HepG2 (cell line): ENCODE results near the gene ARMH1. TPM values are rescaled to one million over a fixed set of nuclear protein-coding genes. Genes with fewer than 3 reads are reported as not detected.
A peak's percentile ranks its signal among the peaks of the same experiment; 100 is the strongest.

Experiments
- ATF7 ChIP-seq, 2 experiments: fragments of 450-650 bp in 1 of 2; sonication (generic) in 1 of 2; formaldehyde crosslinking in 1 of 2; IDR thresholded peaks; 2 replicates each; pipeline versions ENCODE4 v1.4.0 to v1.6.1; 2016 to 2020; ENCODE audit warnings: antibody characterized with exemption in 1 of 2, mild to moderate bottlenecking in 1 of 2, missing genetic modification reagents in 1 of 2
- CREM ChIP-seq, 2 experiments: sonication (generic) in 1 of 2; formaldehyde crosslinking in 1 of 2; IDR thresholded peaks; 2 replicates each; pipeline versions ENCODE4 v1.4.0 to v1.6.1; 2016 to 2020; ENCODE audit warnings: antibody characterized with exemption in 1 of 2, mild to moderate bottlenecking in 1 of 2, missing genetic modification reagents in 1 of 2
- ETV6 ChIP-seq: sonication (generic); formaldehyde crosslinking; conservative IDR thresholded peaks from 2 replicates; pipeline ENCODE4 v1.4.0; 2020; ENCODE audit warnings: missing genetic modification reagents
- GABPA ChIP-seq, 2 experiments: IDR thresholded peaks; 2 replicates each; pipeline ENCODE4 v1.6.1; 2011 to 2016; ENCODE audit warnings: low read depth in 2 of 2, low read length in 1 of 2, missing biosample characterization in 1 of 2, missing genetic modification characterization in 1 of 2
- HES4 ChIP-seq: sonication (generic); formaldehyde crosslinking; IDR thresholded peaks from 2 replicates; pipeline ENCODE4 v1.9.0; 2021; ENCODE audit warnings: mild to moderate bottlenecking, missing genetic modification reagents, borderline replicate concordance
- JARID2 ChIP-seq: sonication (generic); formaldehyde crosslinking; IDR thresholded peaks from 2 replicates; pipeline ENCODE4 v1.8.1; 2023; ENCODE audit warnings: missing genetic modification reagents, inconsistent platforms; ENCODE audit not compliant: insufficient replicate concordance
- KMT2B ChIP-seq: IDR thresholded peaks from 2 replicates; pipeline ENCODE4 v1.6.1; 2016; ENCODE audit warnings: missing genetic modification reagents, missing compliant biosample characterization
- NAIF1 ChIP-seq: sonication (generic); formaldehyde crosslinking; IDR thresholded peaks from 2 replicates; pipeline ENCODE4 v1.5.0; 2020; ENCODE audit warnings: mild to moderate bottlenecking, missing genetic modification reagents, borderline replicate concordance
- RFX5 ChIP-seq: IDR thresholded peaks from 2 replicates; pipeline ENCODE4 v1.6.1; 2011; ENCODE audit warnings: low read depth, low read length, improper control_type of control experiment
- SP5 ChIP-seq: IDR thresholded peaks from 2 replicates; pipeline ENCODE4 v1.6.1; 2016; ENCODE audit warnings: low read depth, borderline replicate concordance
- SRF ChIP-seq: IDR thresholded peaks from 2 replicates; pipeline ENCODE4 v1.6.1; 2011; ENCODE audit warnings: mild to moderate bottlenecking, low read depth, low read length, moderate library complexity
- ZEB1 ChIP-seq: IDR thresholded peaks from 2 replicates; pipeline ENCODE4 v1.6.1; 2012; ENCODE audit warnings: mild to moderate bottlenecking, low read depth, inconsistent platforms; ENCODE audit not compliant: insufficient replicate concordance
- ZFP1 ChIP-seq: IDR thresholded peaks from 2 replicates; pipeline ENCODE4 v1.6.1; 2016
- ZFY ChIP-seq: sonication (generic); formaldehyde crosslinking; IDR thresholded peaks from 2 replicates; pipeline ENCODE4 v1.4.0; 2020; ENCODE audit warnings: missing genetic modification reagents
- ZIK1 ChIP-seq: sonication (generic); formaldehyde crosslinking; IDR thresholded peaks from 2 replicates; pipeline ENCODE4 v1.5.0; 2020; ENCODE audit warnings: mild to moderate bottlenecking, low read depth, missing genetic modification reagents, borderline replicate concordance
- ZNF263 ChIP-seq: sonication (generic); formaldehyde crosslinking; IDR thresholded peaks from 2 replicates; pipeline ENCODE4 v1.4.0; 2020; ENCODE audit warnings: missing genetic modification reagents
- ZNF331 ChIP-seq: sonication (generic); formaldehyde crosslinking; IDR thresholded peaks from 2 replicates; pipeline ENCODE4 v1.4.0; 2020; ENCODE audit warnings: missing genetic modification reagents
- ZNF496 ChIP-seq: sonication (generic); formaldehyde crosslinking; IDR thresholded peaks from 2 replicates; pipeline ENCODE4 v1.8.1; 2023; ENCODE audit warnings: mild to moderate bottlenecking, moderate library complexity, missing genetic modification reagents; ENCODE audit not compliant: insufficient replicate concordance
- ZNF549 ChIP-seq: sonication (generic); formaldehyde crosslinking; IDR thresholded peaks from 2 replicates; pipeline ENCODE4 v1.5.0; 2020; ENCODE audit warnings: missing genetic modification reagents
- ZNF605 ChIP-seq: sonication (generic); formaldehyde crosslinking; IDR thresholded peaks from 2 replicates; pipeline ENCODE4 v1.8.0; 2022; ENCODE audit warnings: mild to moderate bottlenecking, missing genetic modification reagents
- ZNF670 ChIP-seq: sonication (generic); formaldehyde crosslinking; IDR thresholded peaks from 2 replicates; pipeline ENCODE4 v1.8.0; 2022; ENCODE audit warnings: mild to moderate bottlenecking, missing genetic modification reagents, borderline replicate concordance
- ZNF766 ChIP-seq: sonication (generic); formaldehyde crosslinking; IDR thresholded peaks from 2 replicates; pipeline ENCODE4 v1.5.0; 2020; ENCODE audit warnings: missing genetic modification reagents, borderline replicate concordance
- ZNF83 ChIP-seq: sonication (generic); formaldehyde crosslinking; IDR thresholded peaks from 2 replicates; pipeline ENCODE4 v1.4.0; 2020; ENCODE audit warnings: missing genetic modification reagents, mild to moderate bottlenecking, borderline replicate concordance
- polyA plus RNA-seq, 8 experiments: library from polyadenylated mRNA; depleted of rRNA in 3 of 8; stranded (reverse) in 7 of 8; unstranded in 1 of 8; fragments of >200 nt; fragmentation: Illumina TruSeq in 4 of 8; extraction: Trizol in 4 of 8; gene quantifications; 2 replicates each; pipeline versions ENCODE4 v1.2.1 to v1.2.3, GENCODE V29; 2011 to 2016; ENCODE audit warnings: low read depth in 4 of 8, missing spikeins in 1 of 8, mixed read lengths in 1 of 8; ENCODE audit not compliant: insufficient read depth in 1 of 8
- total RNA-seq, 5 experiments: library from RNA; depleted of rRNA; stranded (reverse); fragments of >200 nt; fragmentation: Illumina TruSeq; extraction: Trizol; gene quantifications; 2 replicates each; pipeline ENCODE4 v1.2.3, GENCODE V29; 2016; ENCODE audit warnings: low read depth in 1 of 5
- TF ChIP-seq, protein P1 (sequence below): sonication (generic); formaldehyde crosslinking; IDR thresholded peaks from 2 replicates; pipeline ENCODE4 v1.4.0; 2020; ENCODE audit warnings: missing genetic modification reagents
- TF ChIP-seq, protein P2 (sequence below): sonication (generic); formaldehyde crosslinking; IDR thresholded peaks from 2 replicates; pipeline ENCODE4 v1.8.0; 2022; ENCODE audit warnings: missing genetic modification reagents, mild to moderate bottlenecking, moderate library complexity, borderline replicate concordance
- TF ChIP-seq, protein P3 (sequence below): sonication (generic); formaldehyde crosslinking; IDR thresholded peaks from 2 replicates; pipeline ENCODE4 v1.4.0; 2020; ENCODE audit warnings: missing genetic modification reagents

Gene ARMH1
- total and polyA plus RNA-seq, 2 of the 13 experiments (the other 11 are each of a cell fraction or from before 2014, with no cell fraction given) = 0.69 TPM; not detected in 1

DNA sequence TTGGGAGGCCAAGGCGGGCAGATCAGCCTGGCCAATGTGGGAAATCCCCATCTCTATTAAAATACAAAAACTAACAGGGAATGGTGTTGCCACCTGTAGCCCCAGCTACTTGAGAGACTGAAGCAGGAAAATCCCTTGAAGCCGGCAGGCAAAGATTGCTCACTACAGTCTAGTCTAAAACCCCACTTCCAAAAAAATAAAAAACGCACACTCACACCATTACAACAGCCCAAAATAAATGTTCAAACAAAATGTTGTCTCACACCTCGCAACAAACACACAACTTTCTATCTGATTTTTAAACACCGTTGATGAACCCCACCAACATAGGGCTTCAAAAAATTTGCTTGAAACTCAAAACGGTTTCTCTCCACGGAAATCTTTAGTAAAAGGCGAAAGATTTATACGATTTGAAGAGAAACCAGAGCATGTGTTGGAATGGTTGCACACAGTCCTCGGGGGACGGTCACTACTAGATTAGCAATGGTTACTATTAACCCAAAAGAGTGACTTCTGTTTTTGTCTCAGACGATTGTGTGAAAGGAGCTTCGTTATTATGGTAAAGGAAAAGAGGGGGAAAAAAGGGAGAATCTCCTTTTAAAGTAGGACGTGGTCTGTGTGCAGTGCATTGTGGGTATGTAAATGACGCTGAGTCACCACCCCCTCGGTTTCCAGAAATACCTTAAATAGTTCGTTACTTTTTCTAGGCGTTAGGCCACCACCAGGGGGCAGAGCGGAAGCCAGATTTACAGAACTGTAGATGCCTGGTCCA lies 56.4 kb downstream of the ARMH1 start, which contains the start of gene RNU5D-1 (continued):
- TF ChIP-seq ZNF496 (CRISPR knock-in tag) (no peak), ATF7 (IDR thresholded peaks at IDR 0.05) (0 out of 2 replicates have a peak, but pooled peaks have one; percentile 16), ATF7 (CRISPR knock-in tag; IDR thresholded peaks at IDR 0.05) (no peak), ZNF83 (no peak), ZNF549 (CRISPR knock-in tag) (no peak), JARID2 (CRISPR knock-in tag) (no peak), ZFY (CRISPR knock-in tag) (no peak), NAIF1 (CRISPR knock-in tag) (no peak), ZNF766 (CRISPR knock-in tag) (no peak), SP5 (CRISPR knock-in tag) (no peak; the same call in 1 of the 2 replicates), ZNF263 (CRISPR knock-in tag) (no peak; the same call in 1 of the 2 replicates), ZNF670 (no peak), RFX5 (no peak), ZNF605 (CRISPR knock-in tag) (peak; percentile 29; the same call in 1 of the 2 replicates), ZEB1 (no peak), GABPA (IDR thresholded peaks at IDR 0.05; ENCODE audit: low read depth, low read length) (no peak), GABPA (CRISPR knock-in tag; IDR thresholded peaks at IDR 0.05; ENCODE audit: low read depth) (peak; percentile 42), CREM (IDR thresholded peaks at IDR 0.05) (peak; percentile 57), CREM (CRISPR knock-in tag; IDR thresholded peaks at IDR 0.05) (no peak), HES4 (CRISPR knock-in tag) (no peak), ZFP1 (CRISPR knock-in tag) (peak; percentile 85), ZNF331 (CRISPR knock-in tag) (peak; percentile 35; the same call in 1 of the 2 replicates), ZIK1 (CRISPR knock-in tag) (no peak), KMT2B (peak; percentile 71), SRF (peak; percentile 81), ETV6 (CRISPR knock-in tag) (no peak)
- TF ChIP-seq, protein P1, sequence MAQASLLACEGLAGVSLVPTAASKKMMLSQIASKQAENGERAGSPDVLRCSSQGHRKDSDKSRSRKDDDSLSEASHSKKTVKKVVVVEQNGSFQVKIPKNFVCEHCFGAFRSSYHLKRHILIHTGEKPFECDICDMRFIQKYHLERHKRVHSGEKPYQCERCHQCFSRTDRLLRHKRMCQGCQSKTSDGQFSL (CRISPR knock-in tag) = no peak
- TF ChIP-seq, protein P2, sequence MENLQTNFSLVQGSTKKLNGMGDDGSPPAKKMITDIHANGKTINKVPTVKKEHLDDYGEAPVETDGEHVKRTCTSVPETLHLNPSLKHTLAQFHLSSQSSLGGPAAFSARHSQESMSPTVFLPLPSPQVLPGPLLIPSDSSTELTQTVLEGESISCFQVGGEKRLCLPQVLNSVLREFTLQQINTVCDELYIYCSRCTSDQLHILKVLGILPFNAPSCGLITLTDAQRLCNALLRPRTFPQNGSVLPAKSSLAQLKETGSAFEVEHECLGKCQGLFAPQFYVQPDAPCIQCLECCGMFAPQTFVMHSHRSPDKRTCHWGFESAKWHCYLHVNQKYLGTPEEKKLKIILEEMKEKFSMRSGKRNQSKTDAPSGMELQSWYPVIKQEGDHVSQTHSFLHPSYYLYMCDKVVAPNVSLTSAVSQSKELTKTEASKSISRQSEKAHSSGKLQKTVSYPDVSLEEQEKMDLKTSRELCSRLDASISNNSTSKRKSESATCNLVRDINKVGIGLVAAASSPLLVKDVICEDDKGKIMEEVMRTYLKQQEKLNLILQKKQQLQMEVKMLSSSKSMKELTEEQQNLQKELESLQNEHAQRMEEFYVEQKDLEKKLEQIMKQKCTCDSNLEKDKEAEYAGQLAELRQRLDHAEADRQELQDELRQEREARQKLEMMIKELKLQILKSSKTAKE (CRISPR knock-in tag) = no peak
- TF ChIP-seq, protein P3, sequence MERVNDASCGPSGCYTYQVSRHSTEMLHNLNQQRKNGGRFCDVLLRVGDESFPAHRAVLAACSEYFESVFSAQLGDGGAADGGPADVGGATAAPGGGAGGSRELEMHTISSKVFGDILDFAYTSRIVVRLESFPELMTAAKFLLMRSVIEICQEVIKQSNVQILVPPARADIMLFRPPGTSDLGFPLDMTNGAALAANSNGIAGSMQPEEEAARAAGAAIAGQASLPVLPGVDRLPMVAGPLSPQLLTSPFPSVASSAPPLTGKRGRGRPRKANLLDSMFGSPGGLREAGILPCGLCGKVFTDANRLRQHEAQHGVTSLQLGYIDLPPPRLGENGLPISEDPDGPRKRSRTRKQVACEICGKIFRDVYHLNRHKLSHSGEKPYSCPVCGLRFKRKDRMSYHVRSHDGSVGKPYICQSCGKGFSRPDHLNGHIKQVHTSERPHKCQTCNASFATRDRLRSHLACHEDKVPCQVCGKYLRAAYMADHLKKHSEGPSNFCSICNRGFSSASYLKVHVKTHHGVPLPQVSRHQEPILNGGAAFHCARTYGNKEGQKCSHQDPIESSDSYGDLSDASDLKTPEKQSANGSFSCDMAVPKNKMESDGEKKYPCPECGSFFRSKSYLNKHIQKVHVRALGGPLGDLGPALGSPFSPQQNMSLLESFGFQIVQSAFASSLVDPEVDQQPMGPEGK = peak; percentile 13; the same call in 1 of the 2 replicates
